Mucosa of stomach (tissue), 1 donor: ENCODE measurements around the gene CELSR1.
"Not testable (repeated sequence)": the region's sequence is repeated elsewhere in the genome, so short reads cannot be mapped to it uniquely, and the experiment has no call there.

Experiments used
- H3K27me3 ChIP-seq: one replicate; pipeline ENCODE4 v1.7.0; 2013; ENCODE audit warnings: mild to moderate bottlenecking, low read length; ENCODE audit not compliant: control insufficient read depth, insufficient read depth
- H3K36me3 ChIP-seq: one replicate; pipeline ENCODE4 v1.7.0; 2013; ENCODE audit warnings: low read length; ENCODE audit not compliant: control insufficient read depth, insufficient read depth
- H3K4me1 ChIP-seq: one replicate; pipeline ENCODE4 v1.7.0; 2013; ENCODE audit warnings: mild to moderate bottlenecking, low read length; ENCODE audit not compliant: control insufficient read depth, insufficient read depth
- H3K4me3 ChIP-seq: one replicate; pipeline ENCODE4 v1.7.0; 2013; ENCODE audit warnings: low read length
- H3K9ac ChIP-seq: one replicate; pipeline ENCODE4 v1.7.0; 2013; ENCODE audit warnings: mild to moderate bottlenecking, low read length, moderate library complexity
- H3K9me3 ChIP-seq: one replicate; pipeline ENCODE4 v1.7.0; 2013; ENCODE audit warnings: mild to moderate bottlenecking, low read length, moderate library complexity; ENCODE audit not compliant: control insufficient read depth
- donor health status: Pancreatic carcinoma.

Gene CELSR1

DNA sequence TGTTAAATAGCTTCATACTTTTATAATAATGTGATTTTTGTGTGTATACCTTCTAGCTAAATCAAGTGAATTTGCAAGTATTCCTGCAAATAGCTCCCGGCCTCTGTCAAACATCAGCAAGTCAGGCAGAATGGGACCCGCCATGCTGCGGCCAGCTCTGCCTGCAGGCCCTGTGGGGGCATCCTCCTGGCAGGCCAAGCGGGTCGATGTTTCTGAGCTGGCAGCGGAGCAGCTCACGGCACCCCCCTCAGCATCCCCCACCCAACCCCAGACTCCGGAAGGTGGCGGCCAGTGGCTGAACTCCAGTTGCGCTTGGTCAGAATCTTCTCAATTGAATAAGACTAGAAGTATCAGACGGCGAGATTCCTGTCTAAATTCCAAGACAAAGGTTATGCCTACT lies 221.4 kb downstream of the CELSR1 start:
- H3K9ac ChIP-seq = no peak overlapping the region
- no peaks in the 10 kb centered on the region for H3K4me1 ChIP-seq
- no peaks in the 10 kb centered on the region for H3K9me3 ChIP-seq
- no peaks in the 10 kb centered on the region for H3K36me3 ChIP-seq
- H3K4me3 ChIP-seq = no peak overlapping the region
- H3K27me3 ChIP-seq = no peaks in the 10 kb centered on the region

DNA sequence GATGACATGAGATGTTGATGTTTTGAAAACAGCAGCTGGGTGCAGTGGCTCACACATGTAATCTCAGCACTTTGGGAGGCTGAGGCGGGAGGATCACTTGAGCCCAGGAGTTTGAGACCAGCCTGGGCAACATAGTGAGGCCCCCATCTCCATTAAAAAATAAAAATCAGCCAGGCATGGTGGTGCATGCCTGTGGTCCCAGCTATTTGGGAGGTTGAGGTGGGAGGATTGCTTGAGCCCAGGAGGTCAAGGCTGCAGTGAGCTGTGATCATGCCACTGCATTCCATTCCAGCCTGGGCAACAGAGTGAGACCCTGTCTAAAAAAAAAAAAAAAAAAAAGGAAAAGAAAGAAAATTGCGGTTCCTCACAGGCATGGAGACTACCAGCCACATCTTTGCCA lies 224.6 kb downstream of the CELSR1 start:
- not testable (repeated sequence) for H3K27me3 ChIP-seq, H3K4me3 ChIP-seq, H3K36me3 ChIP-seq, H3K9me3 ChIP-seq, H3K4me1 ChIP-seq, H3K9ac ChIP-seq

DNA sequence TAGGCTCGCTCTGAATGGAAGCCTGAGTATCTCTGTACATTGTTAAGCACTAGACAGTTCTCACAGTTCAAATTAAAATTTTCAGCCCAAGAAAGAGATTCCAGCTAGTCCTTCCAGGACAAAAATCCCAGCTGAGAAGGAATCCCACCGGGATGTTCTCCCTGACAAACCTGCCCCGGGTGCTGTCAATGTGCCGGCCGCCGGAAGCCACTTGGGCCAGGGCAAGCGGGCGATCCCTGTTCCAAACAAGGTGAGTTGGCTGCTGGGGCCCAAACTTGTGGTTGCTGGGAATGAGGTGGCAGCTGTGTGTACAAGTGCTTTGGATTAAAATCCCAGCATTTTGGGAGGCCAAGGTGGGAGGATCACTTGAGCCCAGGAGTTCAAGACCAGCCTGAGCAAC lies 225.4 kb downstream of the CELSR1 start:
- no peaks in the 10 kb centered on the region for H3K4me1 ChIP-seq
- no peaks in the 10 kb centered on the region for H3K9me3 ChIP-seq
- H3K4me3 ChIP-seq = no peak overlapping the region
- no peak overlapping the region for H3K9ac ChIP-seq
- H3K27me3 ChIP-seq = no peaks in the 10 kb centered on the region
- no peaks in the 10 kb centered on the region for H3K36me3 ChIP-seq
